Prostate gland (tissue), 2 donors: ENCODE data around the gene M6PR.

Source experiments
- CTCF ChIP-seq, 4 experiments: fragments of 200-600 bp in 2 of 4; fragments of 450-650 bp in 2 of 4; sonication (generic) in 2 of 4; IDR thresholded peaks; 1 replicate in 3 of 4; 2 replicates in 1 of 4; pipeline ENCODE4 v1.5.1; 2016 to 2019; ENCODE audit warnings: antibody characterized with exemption in 4 of 4, mild to moderate bottlenecking in 2 of 4, moderate library complexity in 2 of 4
- POLR2A ChIP-seq: fragments of 450-650 bp; IDR thresholded peaks from one replicate; pipeline ENCODE4 v1.6.1; 2016; ENCODE audit warnings: antibody characterized with exemption, mild to moderate bottlenecking
- POLR2AphosphoS5 ChIP-seq: sonication (generic); formaldehyde crosslinking; IDR thresholded peaks from one replicate; pipeline ENCODE4 v1.6.1; 2017; ENCODE audit warnings: antibody characterized with exemption

GRCh38 chr12:8906266-8907180 lies 42.9 kb downstream of the M6PR start:
- no peak for TF ChIP-seq CTCF (IDR thresholded peaks at IDR 0.05)
- TF ChIP-seq POLR2A, result no peak
- TF ChIP-seq POLR2AphosphoS5, result no peak
